ENCODE measurements around the gene ANTXR2.
"Not testable (repeated sequence)": the region's sequence is repeated elsewhere in the genome, so short reads cannot be mapped to it uniquely, and the experiment has no call there.

ANTXR2 gene

DNA sequence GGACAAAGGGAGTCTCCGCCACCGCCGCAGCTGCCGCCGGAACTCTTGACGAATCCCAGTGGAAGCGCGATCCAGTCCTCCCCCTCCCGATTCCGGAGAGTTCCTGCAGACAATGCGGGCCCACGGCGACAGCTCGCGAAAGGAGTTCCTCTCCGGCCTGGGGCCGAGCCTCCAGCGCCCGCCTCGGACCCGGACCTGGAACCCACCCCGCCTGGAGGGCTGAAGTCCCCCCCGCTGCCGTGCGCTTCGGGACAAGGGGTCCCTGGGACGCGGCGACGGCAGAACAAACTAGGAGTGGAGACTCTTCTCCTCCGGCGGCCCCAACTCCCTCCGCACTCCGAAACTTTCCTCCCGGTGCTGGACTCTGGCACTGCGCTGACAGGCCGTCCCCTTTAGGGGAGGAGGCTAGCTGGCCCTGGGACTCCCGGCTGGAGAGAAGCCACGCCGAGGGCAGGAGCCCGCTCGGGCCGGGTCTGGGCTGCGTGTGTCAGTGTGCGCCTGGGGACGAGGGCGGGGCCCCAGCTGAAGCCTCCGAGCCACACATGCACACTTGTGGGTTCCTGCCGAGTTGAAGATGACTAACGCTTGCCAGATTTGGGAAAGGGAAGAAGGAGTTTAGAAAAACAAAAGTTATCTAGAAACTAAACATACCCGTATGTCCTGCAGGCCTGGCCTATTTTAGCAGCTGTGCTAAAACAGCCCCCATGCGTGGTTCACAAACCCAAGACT, at the start of gene ANTXR2:
Gene ANTXR2 (minus strand): TSS at position 486 of the 729 bp plus-strand sequence. CDS start 669 bp downstream, outside the sequence.
- peak; percentile 94 for DNase-seq (ENCODE audit: low read depth)

DNA sequence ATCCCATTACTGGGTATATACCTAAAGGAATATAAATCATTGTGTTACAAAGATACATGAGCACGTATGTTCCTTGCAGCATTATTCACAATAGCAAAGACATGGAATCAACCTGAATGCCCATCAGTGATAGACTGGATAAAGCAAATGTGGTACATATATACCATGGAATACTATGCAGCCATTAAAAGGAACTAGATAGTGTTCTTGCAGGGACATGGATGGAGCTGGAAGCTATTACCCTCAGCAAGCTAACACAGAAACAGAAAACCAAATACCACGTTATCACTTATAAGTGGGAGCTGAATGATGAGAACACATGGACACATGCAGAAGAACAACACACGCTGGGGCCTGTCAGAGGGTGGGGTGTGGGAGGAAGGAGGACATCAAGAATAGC, 48.8 kb upstream of the ANTXR2 start:
- not testable (repeated sequence) for DNase-seq (ENCODE audit: low read depth)

DNA sequence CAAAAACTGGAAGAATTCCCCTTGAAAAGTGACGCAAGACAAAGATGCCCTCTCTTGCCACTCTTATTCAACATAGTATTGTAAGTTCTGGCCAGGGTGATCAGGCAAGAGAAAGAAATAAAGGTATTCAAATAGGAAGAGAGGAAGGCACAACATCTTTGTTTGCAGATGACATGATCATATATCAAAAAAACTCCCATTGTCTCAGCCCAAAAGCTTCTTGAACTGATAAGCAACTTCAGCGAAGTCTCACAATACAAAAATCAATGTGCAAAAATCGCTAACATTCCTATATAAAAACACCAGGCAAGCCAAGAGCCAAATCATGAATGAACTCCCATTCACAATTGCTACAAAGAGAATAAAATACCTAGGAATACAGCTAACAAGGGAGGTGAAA, 46.6 kb upstream of the ANTXR2 start:
- not testable (repeated sequence) for DNase-seq (ENCODE audit: low read depth)

DNA sequence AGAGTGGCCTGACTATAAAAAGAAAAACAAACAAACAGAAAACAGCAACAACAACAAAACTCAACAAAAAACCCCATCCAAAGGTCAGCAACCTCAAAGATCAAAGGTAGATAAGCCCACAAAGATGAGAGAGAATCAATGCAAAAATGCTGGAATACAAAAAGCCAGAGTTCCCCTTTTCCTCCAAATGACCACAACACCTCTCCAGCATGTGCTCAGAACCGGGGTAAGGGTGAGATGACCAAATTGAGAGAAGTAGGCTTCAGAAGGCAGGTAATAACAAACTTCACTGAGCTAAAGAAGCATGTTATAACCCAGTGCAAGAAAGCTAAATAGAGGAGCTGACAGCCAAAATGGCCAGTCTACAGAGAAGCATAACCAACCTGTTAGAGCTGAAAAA, 43.5 kb upstream of the ANTXR2 start:
- no peak for DNase-seq (ENCODE audit: low read depth)

DNA sequence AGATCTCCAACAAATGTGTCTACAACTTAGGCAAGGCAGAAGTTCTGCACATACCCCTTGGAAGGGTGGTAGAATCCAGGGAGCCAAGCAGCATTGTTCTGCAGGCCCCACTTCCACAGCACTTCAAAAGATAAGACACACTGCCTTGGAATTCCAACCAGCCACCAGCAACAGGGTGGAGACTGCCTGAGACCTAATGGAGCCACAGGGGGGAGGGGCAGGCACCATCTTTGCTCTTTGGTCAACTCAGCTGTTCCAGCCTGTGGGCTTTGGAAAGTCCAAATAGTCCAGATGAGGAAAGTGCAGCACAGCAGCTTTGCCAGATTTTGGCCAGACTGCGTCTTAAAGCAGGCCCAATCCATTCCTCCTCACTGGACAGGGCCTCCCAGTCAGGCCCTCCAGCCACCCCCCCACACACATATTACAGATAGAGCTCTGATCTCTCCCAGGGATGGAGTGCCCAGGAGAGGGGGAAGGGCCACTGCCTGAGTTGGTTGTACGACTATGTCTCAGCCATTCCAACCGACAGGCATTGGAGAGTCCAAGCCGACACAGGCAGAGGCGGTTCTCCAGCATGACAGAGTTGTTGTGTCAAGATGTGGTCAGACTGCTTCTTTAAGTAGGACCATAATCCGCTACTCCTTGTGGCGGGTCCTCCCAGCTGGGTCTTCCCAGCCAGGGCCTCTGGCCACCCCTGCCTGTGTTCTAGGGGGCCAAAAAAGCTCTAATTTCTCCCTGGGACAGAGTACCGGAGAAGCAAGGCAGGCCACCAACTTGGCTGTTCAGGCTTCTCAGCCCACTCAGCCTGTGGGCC, 42.5 kb upstream of the ANTXR2 start:
- no peak for DNase-seq (ENCODE audit: low read depth)

DNA sequence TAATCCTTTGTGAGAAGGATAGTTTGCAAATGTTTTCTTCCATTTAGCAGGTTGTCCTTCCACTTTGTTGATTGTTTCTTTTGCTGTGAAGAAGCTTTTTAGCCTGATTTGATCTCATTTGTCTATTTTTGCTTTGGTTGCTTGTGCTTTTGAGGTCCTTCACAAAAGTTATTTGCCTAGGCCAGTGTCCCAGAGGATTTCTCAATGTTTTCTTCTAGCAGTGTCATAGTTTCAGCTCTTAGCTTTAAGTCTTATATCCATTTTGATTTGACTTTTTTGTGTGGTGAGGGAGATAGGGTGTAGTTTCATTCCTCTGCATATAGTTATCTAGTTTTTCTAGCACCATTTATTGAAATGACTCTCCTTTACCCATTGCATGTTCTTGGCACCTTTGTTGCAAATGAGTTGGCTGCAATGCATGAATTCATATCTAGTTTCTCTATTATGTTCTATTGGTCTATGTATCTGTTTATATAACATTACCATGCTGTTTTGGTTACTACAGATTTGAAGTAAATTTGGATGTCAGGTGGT, 41.8 kb upstream of the ANTXR2 start:
- no peak for DNase-seq (ENCODE audit: low read depth)

DNA sequence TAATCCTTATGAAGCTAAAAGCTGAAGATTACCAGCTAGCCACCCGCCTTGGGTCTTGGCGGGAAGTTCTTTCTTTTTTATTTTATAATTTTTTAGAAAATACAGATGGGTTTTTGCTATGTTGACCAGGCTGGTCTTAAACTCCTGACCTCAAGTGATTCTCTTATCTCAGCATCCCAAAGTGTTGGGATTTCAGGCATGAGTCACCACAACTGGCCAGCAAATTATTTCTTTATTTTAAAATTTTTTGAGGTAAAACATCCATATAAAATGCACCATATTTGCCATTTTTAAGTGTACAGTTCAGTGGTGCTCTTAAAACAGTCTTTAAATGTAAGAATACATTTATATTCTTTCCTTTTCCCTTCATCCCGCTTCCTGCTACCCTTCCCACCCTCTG, 40.6 kb upstream of the ANTXR2 start:
- no peak for DNase-seq (ENCODE audit: low read depth)

DNA sequence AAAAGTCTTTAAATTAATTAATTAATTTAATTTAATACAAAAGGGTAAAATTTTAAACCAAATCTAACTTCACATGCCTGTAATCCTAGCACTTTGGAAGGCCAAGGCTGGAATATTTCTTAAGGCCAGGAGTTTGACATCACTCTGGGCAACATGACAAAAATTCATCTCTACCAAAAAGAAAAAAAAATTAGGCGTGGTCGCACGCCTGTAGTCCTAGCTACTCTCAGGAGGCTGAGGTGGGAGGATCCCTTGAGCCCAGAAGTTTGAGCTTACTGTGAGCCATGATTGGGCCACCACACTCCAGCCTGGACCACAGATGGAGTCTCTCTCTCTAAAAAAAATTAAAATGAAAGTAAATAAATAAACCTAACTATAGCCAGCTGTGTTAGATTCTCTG, 39.2 kb upstream of the ANTXR2 start:
- DNase-seq (ENCODE audit: low read depth), result peak; percentile 83

DNA sequence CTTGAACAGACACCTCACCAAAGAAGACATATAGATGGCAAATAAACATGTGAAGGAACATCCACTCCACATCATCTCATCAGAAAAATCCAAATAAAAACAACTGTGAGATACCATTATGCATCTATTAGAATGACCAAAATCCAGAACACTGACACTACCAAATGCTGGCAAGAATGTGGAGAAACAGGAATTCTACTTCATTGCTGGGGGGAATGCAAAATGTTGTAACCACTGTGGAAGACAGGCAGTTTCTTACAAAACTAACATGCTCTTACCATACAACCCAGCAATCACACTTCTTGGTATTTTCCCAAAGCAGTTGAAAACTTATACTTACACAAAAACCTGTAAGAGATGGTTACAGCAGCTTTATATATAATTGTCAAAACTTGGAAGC, 38.2 kb upstream of the ANTXR2 start:
- DNase-seq (ENCODE audit: low read depth), result no peak

DNA sequence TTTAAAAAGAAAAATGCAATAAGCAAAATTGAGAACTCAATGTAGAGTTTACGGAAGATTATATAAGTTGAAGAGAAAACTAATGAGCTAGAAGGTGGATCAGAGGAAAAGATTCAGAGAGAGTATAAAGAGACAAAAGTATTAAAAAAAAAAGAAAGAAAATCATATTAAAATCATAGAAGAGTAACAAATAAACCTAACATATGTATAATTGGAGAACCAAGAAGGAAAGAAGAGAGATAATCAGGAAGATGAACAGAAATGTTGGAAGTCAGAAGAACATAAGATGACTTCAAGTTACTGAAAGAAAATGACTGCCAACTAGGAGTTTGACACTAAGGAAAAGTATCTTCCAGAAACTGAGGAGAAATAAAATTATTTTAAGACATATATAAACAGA, 34.3 kb upstream of the ANTXR2 start:
- DNase-seq (ENCODE audit: low read depth), result no peak

DNA sequence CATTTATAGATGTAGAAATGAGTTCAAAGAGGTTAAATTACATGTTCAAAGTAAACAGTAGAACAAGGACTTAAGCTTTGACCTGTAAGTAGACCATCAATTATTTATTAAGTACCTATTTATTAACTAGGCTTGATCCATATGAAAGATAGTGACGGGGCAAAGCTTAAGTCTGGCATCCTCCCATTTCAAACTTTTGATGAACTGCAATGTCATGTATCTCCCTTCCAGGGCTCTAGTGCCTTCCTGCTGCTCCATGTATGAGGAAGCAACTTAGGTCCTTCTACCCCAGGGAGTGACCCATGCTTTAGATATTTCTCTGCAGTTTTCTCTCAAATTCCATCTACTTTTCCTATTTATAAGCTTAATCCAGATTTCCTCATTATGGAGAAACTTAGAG, 31.9 kb upstream of the ANTXR2 start:
- no peak for DNase-seq (ENCODE audit: low read depth)

DNA sequence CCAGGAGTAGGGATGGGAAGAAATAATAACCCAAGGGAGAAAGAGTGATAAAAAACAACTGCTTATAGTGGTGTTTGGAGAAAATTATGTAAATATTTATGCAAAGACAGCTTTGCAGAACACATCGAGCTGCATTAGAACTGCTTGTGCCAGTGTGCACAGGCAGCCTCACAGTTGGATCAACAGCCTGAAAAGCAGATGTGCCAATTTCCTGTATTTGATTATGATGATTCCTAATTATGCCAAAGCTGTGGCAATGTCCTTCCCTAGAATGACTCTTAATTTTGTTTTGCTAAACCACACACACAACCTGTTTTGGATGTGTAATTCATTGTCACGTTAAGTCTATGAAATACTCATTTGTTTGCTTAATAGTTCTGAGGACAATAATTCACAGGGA, 30.6 kb upstream of the ANTXR2 start:
- DNase-seq (ENCODE audit: low read depth), result no peak

DNA sequence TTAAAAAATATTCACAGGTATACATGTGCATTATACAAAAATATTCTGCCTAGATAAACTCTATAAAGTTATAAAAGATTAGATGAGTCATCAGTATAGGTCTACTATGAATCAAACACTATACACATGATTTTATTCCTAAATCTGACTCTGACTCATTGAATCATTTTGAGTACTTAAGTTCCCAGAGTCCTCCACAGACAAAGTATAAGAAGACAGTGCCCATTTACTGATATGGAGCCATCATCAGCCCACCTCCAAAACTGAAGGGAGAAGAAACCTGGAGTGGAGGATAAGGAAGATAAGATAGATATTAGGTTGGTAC, 28.7 kb upstream of the ANTXR2 start:
- DNase-seq (ENCODE audit: low read depth), result no peak

DNA sequence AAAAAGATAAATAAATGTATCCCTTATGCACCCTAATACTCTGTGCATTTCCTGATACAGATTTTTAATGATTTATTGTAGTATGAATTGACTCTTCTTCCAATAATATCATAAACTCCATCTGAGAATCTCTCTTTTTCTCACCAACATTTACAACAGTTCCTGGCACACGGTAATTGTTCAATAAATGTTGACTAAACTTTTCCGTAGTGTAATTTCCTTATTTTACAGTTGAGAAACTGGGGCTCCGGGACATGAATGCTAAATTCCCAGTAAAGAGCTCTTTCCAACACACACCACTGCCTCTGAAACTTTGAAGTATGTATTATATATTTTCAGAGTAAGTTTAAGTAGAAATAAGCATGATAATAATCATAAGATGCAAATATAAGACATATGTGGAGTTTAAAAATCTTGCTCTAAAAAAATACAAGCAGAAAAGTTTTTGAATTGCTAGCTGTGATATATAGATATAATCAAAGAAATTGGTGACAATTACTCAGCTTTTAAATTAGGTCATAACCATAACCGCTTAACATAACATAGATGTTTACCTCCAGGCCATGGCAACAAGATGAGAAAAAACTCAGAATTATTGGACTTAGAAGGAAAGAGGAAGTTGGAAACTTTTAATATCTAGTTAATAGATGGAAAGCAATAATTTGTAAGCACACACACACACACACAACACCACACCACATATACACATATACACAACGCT, 28.2 kb upstream of the ANTXR2 start:
- DNase-seq (ENCODE audit: low read depth), result no peak

DNA sequence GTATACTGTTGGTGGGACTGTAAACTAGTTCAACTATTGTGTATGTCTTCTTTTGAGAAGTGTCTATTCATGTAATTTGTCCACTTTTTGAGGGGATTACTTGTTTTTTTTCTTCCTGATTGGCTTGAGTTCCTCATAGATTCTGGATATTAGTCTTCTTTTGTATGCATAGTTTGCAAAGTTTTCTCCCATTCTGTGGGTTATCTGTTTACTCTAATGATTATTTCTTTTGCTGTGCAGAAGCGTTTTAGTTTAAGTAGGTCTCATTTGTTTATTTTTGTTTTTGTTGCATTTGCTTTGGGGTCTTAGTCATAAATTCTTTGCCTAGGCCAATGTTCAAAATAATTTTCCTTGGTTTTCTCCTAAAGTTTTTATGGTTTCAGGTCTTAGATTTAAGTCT, 26.6 kb upstream of the ANTXR2 start:
- DNase-seq (ENCODE audit: low read depth), result no peak

DNA sequence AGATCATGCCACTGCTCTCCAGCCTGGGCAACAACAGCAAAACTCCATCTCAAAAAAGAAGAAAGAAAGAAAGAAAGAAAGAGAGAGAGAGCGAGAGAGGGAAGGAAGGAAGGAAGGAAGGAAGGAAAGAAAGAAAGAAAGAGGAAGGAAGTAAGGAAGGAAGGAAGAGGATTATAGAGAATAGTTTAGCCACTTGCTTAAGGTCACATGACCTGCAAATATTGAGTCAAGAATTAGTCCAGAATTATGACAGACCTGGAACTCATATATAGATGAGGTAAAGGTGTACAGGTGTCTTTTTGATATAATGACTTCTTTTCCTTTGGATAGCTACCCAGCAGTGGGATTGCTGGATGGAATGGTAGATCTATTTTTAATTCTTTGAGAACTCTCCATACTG, 25.6 kb upstream of the ANTXR2 start:
- no peak for DNase-seq (ENCODE audit: low read depth)

DNA sequence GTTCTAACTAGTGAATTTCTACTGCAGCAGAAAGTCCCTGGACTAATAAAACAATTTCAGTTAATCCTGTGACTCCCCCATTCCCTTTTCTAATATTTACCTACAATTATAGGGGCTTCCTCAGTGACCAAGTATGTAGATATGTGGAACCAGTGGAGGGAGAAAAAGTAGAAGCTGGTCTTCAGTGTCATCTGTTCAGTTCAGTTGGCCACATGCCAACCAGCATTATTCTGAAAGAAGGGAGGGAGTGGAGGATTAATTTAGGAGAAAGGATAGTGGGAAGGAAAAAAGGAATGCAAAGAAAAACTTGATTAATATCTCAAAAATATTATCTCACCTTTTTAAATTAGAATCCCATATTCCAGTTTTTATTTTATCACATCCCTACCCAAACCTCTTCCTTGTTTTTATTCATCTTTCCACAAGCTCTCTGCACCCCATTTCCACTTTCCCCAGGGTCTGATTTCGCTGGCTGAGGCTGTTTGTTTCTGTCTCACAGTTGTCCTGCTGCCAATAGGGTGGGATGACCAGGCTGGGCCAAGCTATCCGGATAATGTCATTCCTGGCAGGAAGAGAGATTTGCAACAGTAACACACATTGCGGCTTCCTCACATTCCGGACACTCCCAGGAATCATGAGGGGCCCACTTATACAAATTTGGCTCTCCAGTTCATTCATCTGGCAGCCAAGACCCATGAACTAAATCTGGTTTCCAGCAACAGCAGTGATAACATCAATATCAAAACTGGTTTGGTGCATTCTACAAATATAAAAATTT, 24.6 kb upstream of the ANTXR2 start:
- peak; percentile 78 for DNase-seq (ENCODE audit: low read depth)

DNA sequence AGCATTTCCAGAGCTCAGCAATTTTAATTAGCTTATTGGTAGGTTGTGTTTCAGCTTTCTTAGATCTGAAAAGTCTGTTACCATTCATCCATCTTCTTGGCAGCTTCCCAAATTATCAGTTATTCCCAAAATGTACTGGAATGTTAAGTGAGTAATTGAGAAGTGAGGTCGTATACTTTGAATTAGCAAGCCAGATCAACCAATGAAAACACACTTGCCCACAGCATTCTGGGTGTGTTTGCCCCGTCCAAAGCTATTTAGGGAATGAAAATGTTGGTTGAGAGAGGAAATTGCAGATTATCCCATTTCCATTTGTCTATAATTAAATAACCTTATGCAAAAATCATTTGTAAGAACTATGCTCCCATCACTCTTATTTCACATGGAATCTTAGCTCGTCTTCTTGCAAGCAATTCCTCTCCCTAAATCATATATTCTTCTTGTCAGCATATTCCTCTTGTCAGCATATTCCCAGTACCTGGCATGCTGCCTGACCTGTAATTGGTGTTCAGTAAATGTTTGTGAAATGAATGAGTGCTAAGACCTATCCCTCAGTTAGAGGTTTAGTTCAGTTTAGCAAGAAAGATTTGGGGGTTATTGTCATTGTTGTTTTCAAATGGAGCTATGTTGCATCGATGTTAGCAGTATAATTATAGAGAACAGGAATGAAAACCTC, 23.3 kb upstream of the ANTXR2 start:
- no peak for DNase-seq (ENCODE audit: low read depth)

DNA sequence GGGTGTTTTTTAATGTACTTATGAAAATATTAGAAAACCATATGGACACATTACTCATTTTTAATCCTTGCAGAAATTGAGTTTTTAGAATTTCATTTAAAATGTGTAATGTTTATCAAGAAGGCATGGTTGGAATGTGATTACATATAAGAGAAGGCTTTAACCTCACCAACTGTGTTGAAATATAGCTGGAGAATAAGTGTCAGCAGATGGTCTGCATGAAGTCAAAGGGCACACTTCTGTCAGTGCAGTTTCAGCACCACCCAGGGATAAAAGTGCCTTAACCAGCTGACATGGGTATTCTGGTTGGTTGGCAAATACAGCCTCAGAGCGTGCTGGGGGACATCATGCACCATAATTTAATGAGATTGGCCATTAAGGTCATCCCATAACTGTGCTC, 21.2 kb upstream of the ANTXR2 start:
- DNase-seq (ENCODE audit: low read depth), result no peak

DNA sequence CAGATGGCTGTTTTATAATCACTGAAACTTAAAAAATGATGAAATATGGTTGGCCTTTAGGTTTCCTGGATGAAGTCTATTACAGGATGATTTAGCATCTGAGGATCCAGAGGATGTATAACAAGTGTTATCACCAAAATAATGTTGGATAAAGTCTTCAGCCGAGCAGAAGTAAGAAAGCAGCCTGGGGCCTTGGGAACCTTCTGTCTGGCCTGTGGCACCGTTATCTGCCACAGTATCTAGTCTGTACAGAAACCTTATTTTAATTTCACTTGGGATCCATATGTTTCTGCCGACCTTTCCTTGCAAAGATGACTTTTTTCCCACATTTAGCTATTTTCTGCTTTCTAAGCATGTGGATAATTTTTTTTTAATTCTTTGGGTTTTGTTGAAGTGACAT, 20.5 kb upstream of the ANTXR2 start:
- no peak for DNase-seq (ENCODE audit: low read depth)

DNA sequence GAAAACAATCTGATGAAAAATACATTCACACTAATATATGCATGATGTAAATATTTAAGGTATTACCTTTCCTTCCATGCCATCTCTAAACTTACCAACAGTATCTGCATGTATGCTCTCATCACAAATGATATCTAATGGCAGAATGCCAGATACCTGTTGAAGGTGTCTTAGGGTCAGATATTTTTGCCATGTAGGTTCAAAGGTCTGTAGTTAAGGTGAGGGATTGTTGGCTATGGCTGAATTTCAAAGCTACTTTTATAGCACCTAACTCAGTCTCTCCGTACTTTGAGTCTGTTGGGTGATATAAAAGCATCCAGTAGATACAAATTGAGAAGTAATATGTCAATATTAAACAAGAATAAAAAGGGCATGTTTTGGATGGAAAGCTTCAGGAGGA, 19.8 kb upstream of the ANTXR2 start:
- DNase-seq (ENCODE audit: low read depth), result no peak

Measured in fibroblast of the conjunctiva (primary cell).